Natural killer cell (primary cell): ENCODE measurements around the gene RAB31. TPM values are rescaled to one million over a fixed set of nuclear protein-coding genes. Genes with fewer than 3 reads are reported as not detected.

ENCODE experiments used
- ATAC-seq, 3 donors: fragments of 150-1000 bp in 2 of 3; fragments of 200-7000 bp in 1 of 3; cut with Tn5 transposase; 1 replicate in 1 of 3; 2 replicates in 2 of 3; pipeline ENCODE4 v1.10.0; 2021; ENCODE audit warnings: mild to moderate bottlenecking in 2 of 3, moderate library complexity in 2 of 3
- DNase-seq, 2 donors: peaks; one replicate each; pipeline versions ENCODE4 v3.0.0 to v3.0.0-alpha.2; 2013 to 2021; ENCODE audit warnings: mixed read lengths in 1 of 2
- H3K27ac ChIP-seq: one replicate; pipeline ENCODE4 v1.5.1; 2013; ENCODE audit warnings: mild to moderate bottlenecking, low read length
- H3K27me3 ChIP-seq: one replicate; pipeline ENCODE4 v1.6.1; 2013; ENCODE audit warnings: low read length; ENCODE audit not compliant: control insufficient read depth, insufficient read depth
- H3K36me3 ChIP-seq: one replicate; pipeline ENCODE4 v1.6.1; 2013; ENCODE audit warnings: low read length; ENCODE audit not compliant: control insufficient read depth, insufficient read depth
- H3K4me1 ChIP-seq: one replicate; pipeline ENCODE4 v1.6.1; 2013; ENCODE audit warnings: low read length; ENCODE audit not compliant: control insufficient read depth, insufficient read depth
- H3K4me3 ChIP-seq: one replicate; pipeline ENCODE4 v1.5.1; 2013; ENCODE audit warnings: low read length
- H3K9me3 ChIP-seq: one replicate; pipeline ENCODE4 v1.6.1; 2013; ENCODE audit warnings: low read length; ENCODE audit not compliant: control insufficient read depth, insufficient read depth
- H3K27ac Mint-ChIP-seq, 2 donors: one replicate each; pipeline ENCODE4 v1.8.0; 2022; ENCODE audit warnings: mild to moderate bottlenecking in 2 of 2, mixed read lengths in 2 of 2, moderate library complexity in 1 of 2
- H3K27me3 Mint-ChIP-seq, 2 donors: one replicate each; pipeline ENCODE4 v1.8.0; 2022; ENCODE audit warnings: low read depth in 2 of 2, mixed read lengths in 2 of 2
- H3K36me3 Mint-ChIP-seq: one replicate; pipeline ENCODE4 v1.8.0; 2022; ENCODE audit warnings: mixed read lengths
- H3K4me1 Mint-ChIP-seq, 2 donors: one replicate each; pipeline ENCODE4 v1.8.0; 2022; ENCODE audit warnings: mixed read lengths in 2 of 2
- H3K4me3 Mint-ChIP-seq: one replicate; pipeline ENCODE4 v1.8.0; 2022; ENCODE audit warnings: mild to moderate bottlenecking, moderate library complexity, mixed read lengths
- H3K9me3 Mint-ChIP-seq, 2 donors: one replicate each; pipeline ENCODE4 v1.8.0; 2022; ENCODE audit warnings: mixed read lengths in 2 of 2
- WGBS: methylation state at CpG from one replicate; pipeline ENCODE4 v1.1.7; 2013; ENCODE audit warnings: missing lambda C conversion rate; ENCODE audit not compliant: insufficient coverage; 5-methylcytosine and 5-hydroxymethylcytosine counted together
- intact Hi-C: fragments of 100-400 bp; cut with micrococcal nuclease; formaldehyde crosslinking; loops from one replicate; pipeline ENCODE4 v1.14.2; 2022
- total RNA-seq, 4 donors: library from RNA; stranded (reverse); fragments of 120-200 nt in 1 of 4; gene quantifications; one replicate each; pipeline versions ENCODE4 v1.2.3 to v1.2.4, GENCODE V29; 2013 to 2022
- TF ChIP-seq, protein P1 (sequence below): fragments of 200-600 bp; IDR thresholded peaks from one replicate; pipeline ENCODE4 v1.8.0; 2022; ENCODE audit warnings: antibody characterized with exemption

RAB31 gene
- total RNA-seq, 3 donors from 2014 or later (not counting 1 experiment from before 2014, with no cell fraction given) = 5.3 to 26.1 (median 9.9) TPM

DNA sequence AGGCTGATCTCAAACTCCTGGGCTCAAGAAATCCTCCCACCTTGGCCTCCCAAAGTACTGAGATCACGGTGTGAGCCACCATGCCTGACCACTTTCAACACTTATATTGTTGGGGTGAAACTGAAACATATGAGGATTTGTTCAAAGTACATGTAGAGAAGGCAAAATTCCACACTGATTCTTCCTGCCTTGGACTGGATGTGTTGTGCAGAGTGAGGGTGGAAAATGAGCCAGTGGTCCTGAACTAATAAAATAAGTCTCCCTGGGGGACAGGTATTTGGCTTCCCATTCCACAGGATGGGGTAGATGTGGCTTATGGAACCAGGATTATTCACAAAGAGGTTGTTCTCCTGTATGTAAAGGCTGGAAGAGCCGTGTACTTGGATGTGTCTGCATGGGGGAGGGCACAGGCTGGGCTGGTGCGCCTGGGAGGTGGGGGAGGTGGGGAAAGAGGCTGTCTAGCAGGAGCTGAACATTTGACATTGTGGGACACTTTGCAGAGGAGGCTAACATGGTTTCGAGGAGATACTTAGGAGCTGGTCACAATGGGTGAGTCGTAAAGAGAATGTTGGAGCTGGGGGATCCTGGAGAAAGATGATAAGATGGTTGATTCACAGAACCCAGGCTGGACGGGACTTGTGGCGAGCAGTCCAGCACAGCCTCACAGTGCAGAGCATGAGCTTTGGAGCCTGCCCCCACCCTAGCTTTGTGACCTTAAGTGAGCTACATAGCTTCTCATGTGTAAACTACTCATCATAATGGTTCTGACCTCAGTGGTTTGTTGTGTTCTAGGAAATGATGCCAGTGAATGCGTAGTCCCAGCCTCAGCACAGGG lies 177.3 kb downstream of the RAB31 start, which contains the start of gene TXNDC2:
TSS of gene TXNDC2 (plus strand) at position 804 of the 835 bp plus-strand sequence. CDS start 708 bp downstream, outside the sequence.
- Mint-ChIP-seq H3K36me3 (no peaks in the 10 kb centered on the region), H3K4me1 (no peaks in the 10 kb centered on the region), H3K27ac (no peak within 1 kb of the TSS), H3K4me3 (no peak within 1 kb of the TSS), H3K9me3 (no peaks in the 10 kb centered on the region), H3K27me3 (no peaks in the 10 kb centered on the region)
- H3K27ac ChIP-seq = no peak within 1 kb of the TSS
- TF ChIP-seq, protein P1, sequence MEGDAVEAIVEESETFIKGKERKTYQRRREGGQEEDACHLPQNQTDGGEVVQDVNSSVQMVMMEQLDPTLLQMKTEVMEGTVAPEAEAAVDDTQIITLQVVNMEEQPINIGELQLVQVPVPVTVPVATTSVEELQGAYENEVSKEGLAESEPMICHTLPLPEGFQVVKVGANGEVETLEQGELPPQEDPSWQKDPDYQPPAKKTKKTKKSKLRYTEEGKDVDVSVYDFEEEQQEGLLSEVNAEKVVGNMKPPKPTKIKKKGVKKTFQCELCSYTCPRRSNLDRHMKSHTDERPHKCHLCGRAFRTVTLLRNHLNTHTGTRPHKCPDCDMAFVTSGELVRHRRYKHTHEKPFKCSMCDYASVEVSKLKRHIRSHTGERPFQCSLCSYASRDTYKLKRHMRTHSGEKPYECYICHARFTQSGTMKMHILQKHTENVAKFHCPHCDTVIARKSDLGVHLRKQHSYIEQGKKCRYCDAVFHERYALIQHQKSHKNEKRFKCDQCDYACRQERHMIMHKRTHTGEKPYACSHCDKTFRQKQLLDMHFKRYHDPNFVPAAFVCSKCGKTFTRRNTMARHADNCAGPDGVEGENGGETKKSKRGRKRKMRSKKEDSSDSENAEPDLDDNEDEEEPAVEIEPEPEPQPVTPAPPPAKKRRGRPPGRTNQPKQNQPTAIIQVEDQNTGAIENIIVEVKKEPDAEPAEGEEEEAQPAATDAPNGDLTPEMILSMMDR = no peak
- H3K27me3 ChIP-seq = no peaks in the 10 kb centered on the region
- DNase-seq (no peak), ATAC-seq (no peak)
- WGBS = 86% methylated on average over 7 of the region's 8 CpGs
- no peaks in the 10 kb centered on the region for H3K36me3 ChIP-seq
- intact Hi-C loops = no loop called here
- no peaks in the 10 kb centered on the region for H3K4me1 ChIP-seq
- no peak within 1 kb of the TSS for H3K4me3 ChIP-seq
- no peaks in the 10 kb centered on the region for H3K9me3 ChIP-seq

DNA sequence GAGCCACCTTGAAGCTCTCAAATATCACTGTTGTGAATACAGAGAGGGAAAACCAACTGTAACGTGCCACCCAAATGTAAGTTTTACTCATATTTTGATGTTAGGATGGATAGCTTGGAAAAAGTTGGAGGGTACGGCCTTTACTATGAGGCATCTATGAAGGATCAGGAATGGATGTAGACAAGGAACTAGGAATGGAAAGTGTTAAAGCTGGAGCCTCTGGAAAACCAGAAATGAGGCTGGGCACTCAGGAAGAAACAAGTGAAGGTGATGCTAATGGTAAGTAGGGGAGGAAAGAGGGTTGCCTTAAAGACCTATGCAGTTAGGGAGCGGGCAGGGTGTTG lies 177.9 kb downstream of the RAB31 start:
- TF ChIP-seq, protein P1 = no peak
- no peak overlapping the region for H3K27ac Mint-ChIP-seq
- H3K36me3 Mint-ChIP-seq = no peaks in the 10 kb centered on the region
- no peak overlapping the region for H3K4me3 ChIP-seq
- H3K27me3 Mint-ChIP-seq = no peaks in the 10 kb centered on the region
- intact Hi-C loops = no loop called here
- ATAC-seq (no peak), DNase-seq (no peak)
- H3K27ac ChIP-seq = no peak overlapping the region
- H3K9me3 Mint-ChIP-seq = no peaks in the 10 kb centered on the region
- H3K9me3 ChIP-seq = no peaks in the 10 kb centered on the region
- H3K4me3 Mint-ChIP-seq = no peak overlapping the region
- H3K4me1 Mint-ChIP-seq = no peaks in the 10 kb centered on the region
- WGBS = 96% methylated on average over 3 of the region's 3 CpGs
- H3K4me1 ChIP-seq = no peaks in the 10 kb centered on the region
- H3K36me3 ChIP-seq = no peaks in the 10 kb centered on the region
- no peaks in the 10 kb centered on the region for H3K27me3 ChIP-seq

DNA sequence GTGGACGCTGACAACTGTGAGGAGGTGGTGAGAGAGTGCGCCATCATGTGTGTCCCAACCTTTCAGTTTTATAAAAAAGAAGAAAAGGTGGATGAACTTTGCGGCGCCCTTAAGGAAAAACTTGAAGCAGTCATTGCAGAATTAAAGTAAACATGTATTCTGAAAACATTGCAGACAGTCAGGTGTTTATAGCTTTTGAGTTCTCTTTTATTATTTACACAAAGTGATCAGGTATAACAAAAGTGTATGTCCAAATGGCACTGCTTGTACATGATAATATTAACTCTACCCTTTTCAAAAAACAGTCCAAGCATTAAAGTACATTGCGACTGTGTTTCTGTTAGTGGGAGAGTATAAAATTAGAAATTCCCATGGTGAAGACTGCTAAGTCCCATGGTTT lies 179.9 kb downstream of the RAB31 start:
- DNase-seq (no peak), ATAC-seq (no peak)
- H3K36me3 ChIP-seq = no peaks in the 10 kb centered on the region
- H3K27me3 ChIP-seq = no peaks in the 10 kb centered on the region
- intact Hi-C loops = no loop called here
- 95% methylated on average over 5 of the region's 5 CpGs for WGBS
- H3K27ac Mint-ChIP-seq = no peak overlapping the region
- TF ChIP-seq, protein P1 = no peak
- H3K4me1 Mint-ChIP-seq = no peaks in the 10 kb centered on the region
- no peaks in the 10 kb centered on the region for H3K9me3 Mint-ChIP-seq
- H3K4me3 Mint-ChIP-seq = no peak overlapping the region
- H3K9me3 ChIP-seq = no peaks in the 10 kb centered on the region
- no peaks in the 10 kb centered on the region for H3K36me3 Mint-ChIP-seq
- no peaks in the 10 kb centered on the region for H3K27me3 Mint-ChIP-seq
- H3K4me3 ChIP-seq = no peak overlapping the region
- no peaks in the 10 kb centered on the region for H3K4me1 ChIP-seq
- H3K27ac ChIP-seq = no peak overlapping the region

DNA sequence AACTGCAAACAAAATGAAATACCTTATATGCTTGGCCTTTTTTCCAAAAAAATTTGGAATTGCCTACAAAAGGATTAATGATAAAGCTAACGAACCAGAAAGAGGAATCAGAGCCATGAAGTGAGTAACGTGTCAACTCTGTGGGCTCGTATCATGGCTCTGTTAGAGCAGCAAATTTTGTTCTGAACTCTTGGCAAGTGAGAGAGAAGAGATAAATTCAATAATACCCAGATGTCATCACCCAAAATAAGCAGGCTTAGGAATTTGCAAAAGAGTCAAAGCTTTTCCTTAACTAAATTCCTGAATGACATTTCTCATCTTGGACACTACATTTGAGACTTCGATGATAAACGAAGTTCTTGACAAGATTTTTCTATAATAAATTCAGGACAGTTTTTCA lies 182.1 kb downstream of the RAB31 start:
- intact Hi-C loops = no loop called here
- Histone ChIP-seq H3K27me3 (no peaks in the 10 kb centered on the region), H3K9me3 (no peaks in the 10 kb centered on the region), H3K4me3 (no peak overlapping the region), H3K4me1 (no peaks in the 10 kb centered on the region), H3K27ac (no peak overlapping the region), H3K36me3 (no peaks in the 10 kb centered on the region)
- peaks cover 0 to 5% of the 10 kb centered on the region in 2 donors for H3K4me1 Mint-ChIP-seq
- no peak overlapping the region for H3K27ac Mint-ChIP-seq
- 89% methylated on average over 4 of the region's 5 CpGs for WGBS
- TF ChIP-seq, protein P1 = no peak
- no peaks in the 10 kb centered on the region for H3K36me3 Mint-ChIP-seq
- H3K4me3 Mint-ChIP-seq = no peak overlapping the region
- DNase-seq (no peak), ATAC-seq (no peak)
- no peaks in the 10 kb centered on the region for H3K27me3 Mint-ChIP-seq
- no peaks in the 10 kb centered on the region for H3K9me3 Mint-ChIP-seq
